T-helper 22 cell (primary cell): ENCODE measurements around the gene GALNT2.

Experiments used
- DNase-seq: peaks from one replicate; pipeline ENCODE4 v3.0.0-alpha.2; 2020; ENCODE audit warnings: low read depth

Gene GALNT2

GRCh38 chr1:230129341-230129740, 62.3 kb downstream of the GALNT2 start:
- DNase-seq: no peak

- DNase-seq: no peak
These were observed 63.3 kb downstream of the GALNT2 start for GRCh38 chr1:230130172-230130944.

GRCh38 chr1:230131457-230131856, 64.4 kb downstream of the GALNT2 start:
- DNase-seq: no peak

GRCh38 chr1:230132758-230133157, 65.7 kb downstream of the GALNT2 start:
- DNase-seq: no peak

- no peak for DNase-seq
These were observed 68.7 kb downstream of the GALNT2 start for GRCh38 chr1:230135726-230136125.

- DNase-seq: no peak
These were observed 69.7 kb downstream of the GALNT2 start for GRCh38 chr1:230136453-230137336.

- DNase-seq: no peak
These were observed 70.3 kb downstream of the GALNT2 start for GRCh38 chr1:230137337-230137815.

- DNase-seq: no peak
These were observed 71.7 kb downstream of the GALNT2 start for GRCh38 chr1:230138561-230139239.

- no peak for DNase-seq
These were observed 72.3 kb downstream of the GALNT2 start for GRCh38 chr1:230139315-230139714.

- DNase-seq: no peak
These were observed 72.7 kb downstream of the GALNT2 start for GRCh38 chr1:230139741-230140140.

GRCh38 chr1:230140221-230141020, 73.4 kb downstream of the GALNT2 start:
- no peak for DNase-seq

GRCh38 chr1:230141021-230141648, 74.1 kb downstream of the GALNT2 start:
- no peak for DNase-seq

- DNase-seq: no peak
These were observed 75.0 kb downstream of the GALNT2 start for GRCh38 chr1:230141797-230142607.

GRCh38 chr1:230142608-230143210, 75.7 kb downstream of the GALNT2 start:
- DNase-seq: no peak

- DNase-seq: no peak
These were observed 76.5 kb downstream of the GALNT2 start for GRCh38 chr1:230143534-230143933.

- no peak for DNase-seq
These were observed 77.1 kb downstream of the GALNT2 start for GRCh38 chr1:230144010-230144614.

GRCh38 chr1:230144758-230145504, 77.9 kb downstream of the GALNT2 start:
- DNase-seq: no peak

- no peak for DNase-seq
These were observed 78.5 kb downstream of the GALNT2 start for GRCh38 chr1:230145505-230145899.
